Stimulated activated CD4-positive, alpha-beta T cell treated with anti-CD3 and anti-CD28 coated beads, Interleukin-15, amount 100 ng/mL, for 1 hour (primary cell): ENCODE results near the gene USP6NL.

Experiments
- DNase-seq, 2 donors: peaks; one replicate each; pipeline ENCODE4 v3.0.0-alpha.2; 2020; ENCODE audit warnings: low read depth in 1 of 2, low spot score in 1 of 2

Gene USP6NL

DNA sequence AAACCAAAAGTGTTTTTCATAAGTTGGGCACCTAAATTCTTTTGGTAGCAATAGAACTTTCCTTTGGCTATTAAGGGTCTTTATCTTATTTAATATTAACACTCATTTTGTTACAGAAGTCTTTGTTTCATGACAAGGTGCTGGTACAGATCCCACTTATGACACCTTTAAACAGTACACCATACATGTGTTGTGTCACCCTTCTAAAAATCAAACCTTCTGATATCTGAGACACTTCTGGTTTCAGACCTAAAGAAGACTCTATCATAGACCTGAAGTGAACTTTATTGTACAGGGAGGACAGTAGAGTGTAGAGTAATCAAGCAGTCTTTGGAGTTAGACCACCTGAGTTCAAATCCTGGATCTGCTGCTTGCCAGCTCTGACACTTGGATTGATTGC, 5.8 kb upstream of the USP6NL start:
- no peak for DNase-seq

DNA sequence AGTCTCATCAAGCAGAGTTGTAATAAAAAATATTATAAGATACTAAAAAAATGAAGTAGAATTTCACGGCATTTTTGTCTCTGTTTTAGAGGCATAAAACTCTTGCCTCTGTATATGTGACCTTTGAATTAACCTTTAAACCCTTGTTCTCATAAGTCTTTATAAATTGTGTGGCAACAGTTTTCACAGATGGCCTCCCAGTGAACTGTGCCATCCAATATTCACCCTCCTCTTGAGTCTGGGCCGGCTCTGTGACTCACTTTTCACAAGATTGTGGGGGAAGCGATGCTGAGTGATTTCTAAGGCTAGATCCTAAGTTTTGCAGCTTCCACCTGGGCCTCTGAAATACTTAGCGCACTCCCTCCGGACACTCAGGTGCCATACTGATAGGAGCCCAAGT, 4.6 kb upstream of the USP6NL start:
- DNase-seq, result no peak

DNA sequence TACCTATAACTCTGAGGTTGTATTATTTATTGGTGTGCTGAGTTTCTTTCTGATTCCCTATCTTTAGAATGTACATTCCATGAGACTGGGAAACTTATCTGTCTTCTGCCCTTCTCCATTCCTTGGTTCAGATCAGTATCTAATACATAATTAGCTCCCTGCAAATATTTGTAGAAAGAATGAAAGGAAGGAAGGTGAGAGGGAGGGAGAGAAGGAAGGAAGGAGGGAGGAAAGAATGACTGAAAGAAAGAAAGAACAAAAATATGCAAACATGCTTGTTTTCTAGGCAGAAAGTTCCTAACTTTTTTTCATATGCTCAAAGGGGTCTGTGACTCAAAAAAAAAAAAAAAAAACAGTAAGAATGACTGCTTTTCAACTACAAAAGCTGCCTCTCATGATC, 3.9 kb upstream of the USP6NL start:
- no peak for DNase-seq

DNA sequence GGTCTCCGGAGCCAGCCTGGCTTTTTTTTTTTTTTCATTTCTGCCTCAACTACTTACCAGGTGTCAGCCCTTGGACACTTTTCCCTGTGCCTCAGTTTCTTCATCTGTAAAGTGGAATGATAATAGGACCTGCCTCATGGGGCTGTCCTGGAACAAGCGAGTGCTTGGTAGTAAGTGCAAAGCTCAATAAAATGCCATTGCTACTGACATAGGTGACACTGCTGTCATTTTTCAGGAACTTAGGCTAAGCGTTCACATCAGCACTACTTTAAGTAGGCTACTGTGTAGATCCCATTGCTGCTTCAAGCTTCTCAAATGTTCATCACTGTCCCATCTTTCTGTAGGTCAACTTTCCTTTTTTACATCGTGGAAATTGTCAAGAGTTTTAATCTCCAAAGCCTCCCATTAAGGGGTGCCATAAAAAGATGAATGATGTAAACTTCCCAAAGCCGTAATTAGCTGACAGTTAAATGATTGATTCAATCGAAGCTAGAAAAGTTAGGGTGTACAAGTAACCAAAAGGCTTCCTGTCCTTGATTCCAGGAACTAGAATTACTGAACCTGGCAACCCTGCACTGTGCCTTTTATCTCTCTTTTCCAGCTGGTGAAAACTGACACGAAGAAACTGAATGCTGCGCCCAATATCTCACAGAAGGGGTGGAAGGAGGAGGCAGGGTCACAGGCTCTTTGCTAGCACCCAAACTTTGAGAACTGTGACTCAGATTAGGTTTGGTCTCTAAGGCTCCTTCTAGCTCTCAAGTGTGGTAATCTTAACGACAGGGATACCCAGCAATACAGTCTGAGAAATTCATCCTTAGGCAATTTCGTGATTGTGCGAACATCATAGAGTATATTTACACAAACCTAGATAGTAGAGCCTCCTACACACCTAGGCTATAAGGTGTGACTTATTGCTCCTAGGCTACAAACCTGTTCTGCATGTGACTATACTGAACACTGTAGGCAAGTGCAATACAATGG, 861 bp upstream of the USP6NL start:
- DNase-seq, result no peak

DNA sequence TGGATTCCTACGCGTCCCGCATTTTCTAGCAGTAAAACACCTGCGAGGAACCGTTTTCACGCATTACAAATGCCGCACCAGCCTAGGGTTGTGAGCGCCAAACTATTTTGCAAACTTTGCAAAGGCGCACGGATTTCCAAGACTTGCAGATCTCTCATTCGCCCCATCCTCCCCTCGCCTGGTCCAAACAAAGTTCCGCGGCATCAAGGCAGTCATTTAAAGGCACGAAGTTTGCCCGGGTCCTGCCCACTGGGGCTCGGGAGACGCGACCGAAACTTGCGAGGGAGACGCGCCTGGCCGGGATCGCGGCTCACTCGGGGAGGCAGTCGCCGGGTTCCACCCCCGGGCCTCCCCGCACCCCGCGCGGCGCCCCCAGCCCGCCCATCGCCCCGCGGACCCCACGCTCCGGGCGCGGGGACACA, 613 bp downstream of the USP6NL start:
- peak in 1 of 2 donors; percentile 10 for DNase-seq

DNA sequence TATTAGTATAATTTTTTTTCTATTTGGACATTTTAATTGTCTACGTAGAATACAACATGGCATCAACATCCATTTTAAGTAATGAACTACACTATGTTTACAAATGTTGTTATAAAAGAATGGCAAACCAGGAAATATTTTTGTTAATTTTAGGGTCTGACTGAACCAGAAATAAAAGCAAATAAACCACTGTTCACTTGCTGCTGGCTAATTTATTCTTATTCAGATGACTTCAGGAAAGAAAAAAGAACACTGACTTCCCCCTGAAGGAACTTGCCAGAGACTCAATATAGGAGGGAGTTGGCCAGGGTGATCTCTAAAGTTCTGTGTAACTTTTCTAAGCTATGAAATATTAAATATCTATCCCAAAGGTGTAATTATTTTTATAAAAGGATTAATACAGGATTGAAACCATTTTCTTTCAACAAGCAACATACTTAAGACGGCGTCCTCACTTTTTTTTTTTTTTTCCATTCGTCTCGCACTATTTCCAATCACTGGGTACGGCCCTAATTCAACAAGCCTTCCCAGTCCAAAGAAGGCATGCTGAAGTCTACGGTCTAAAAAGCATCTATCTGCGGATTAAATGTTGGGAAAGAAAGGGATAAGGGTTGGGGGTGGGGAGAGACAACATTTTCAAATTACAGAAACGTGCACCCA, 1.2 kb downstream of the USP6NL start:
- DNase-seq, result no peak

DNA sequence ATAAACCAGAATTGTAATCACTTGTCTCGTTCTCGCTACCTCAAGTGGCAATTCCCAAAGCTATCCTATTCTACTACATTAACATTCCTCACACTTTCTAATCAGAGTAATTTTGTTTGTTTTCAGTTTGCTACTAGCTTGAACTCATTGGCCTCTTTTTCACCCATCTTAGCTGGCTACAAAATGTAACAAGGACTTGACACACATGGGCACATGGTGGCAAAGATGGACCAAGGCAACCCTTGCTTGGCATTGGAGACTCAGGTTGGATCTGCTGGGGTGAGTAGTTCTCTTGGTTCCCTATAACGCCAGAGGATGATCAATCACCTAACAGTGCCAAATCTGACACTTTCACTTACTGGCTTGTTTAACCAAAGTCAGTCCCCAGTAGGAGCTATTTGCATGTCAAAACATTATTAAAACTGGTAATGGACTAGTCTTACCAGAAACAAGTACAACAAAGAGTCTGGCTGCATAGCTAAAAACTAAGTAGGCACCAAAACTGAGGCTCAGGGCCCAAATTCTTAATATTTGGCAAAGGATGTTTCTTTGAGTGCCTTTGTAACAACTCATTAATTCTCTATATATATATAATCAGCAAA, 1.9 kb downstream of the USP6NL start:
- no peak for DNase-seq

DNA sequence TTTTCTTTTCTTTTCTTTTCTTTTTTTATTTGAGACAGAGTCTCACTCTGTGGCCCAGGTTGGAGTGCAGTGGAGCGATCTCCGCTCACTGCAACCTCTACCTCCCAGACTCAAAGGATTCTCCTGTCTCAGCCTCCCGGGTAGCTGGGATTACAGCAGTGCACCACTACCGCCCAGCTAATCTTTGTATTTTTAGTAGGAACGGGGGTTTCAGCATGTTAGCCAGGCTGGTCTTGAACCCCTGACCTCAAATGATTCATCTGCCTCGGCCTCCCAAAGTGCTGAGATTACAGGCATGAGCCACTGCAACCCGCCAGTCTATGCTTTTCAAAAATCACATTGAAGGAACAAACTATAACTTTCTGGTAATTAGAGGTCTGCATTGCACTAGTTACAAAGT, 2.4 kb downstream of the USP6NL start:
- no peak for DNase-seq

DNA sequence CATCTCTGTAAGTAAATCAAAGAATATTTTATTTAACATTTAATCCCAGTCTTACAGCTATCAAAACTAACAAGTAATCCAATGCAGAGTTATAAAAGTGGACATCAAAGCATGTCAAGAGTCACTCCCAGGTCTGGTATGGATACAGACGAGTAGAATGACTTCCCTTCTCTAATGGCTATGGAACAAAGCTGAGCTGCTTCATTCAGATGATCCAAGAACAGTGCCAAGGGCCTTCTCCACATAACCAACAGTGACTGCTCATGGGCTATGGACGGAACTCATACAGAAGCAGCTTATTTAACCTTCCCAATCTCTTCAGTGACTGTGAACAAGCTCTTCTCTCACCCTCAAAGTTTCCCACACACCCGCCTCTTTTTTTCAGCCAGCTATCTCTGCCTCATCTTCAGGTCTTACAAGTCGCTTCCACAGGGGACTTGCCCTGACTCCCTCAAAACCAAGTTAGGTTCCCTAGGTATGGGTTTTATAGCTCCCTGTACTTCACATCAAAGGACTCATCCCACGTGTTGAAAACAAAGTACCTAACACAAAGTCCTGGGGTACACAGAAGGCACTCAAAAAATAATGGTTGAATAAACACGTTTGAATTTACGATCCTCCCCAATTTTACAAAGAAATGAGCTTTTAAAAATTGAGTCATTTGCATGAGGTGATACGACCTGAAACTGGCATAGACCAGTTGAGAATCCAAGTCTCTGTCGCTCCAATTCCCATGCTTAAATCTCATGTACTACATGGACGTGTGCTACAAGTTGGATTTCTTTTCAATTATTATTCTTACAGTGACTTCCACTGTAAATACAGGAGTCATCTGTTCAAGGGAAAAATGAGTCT, 3.1 kb downstream of the USP6NL start:
- no peak for DNase-seq

DNA sequence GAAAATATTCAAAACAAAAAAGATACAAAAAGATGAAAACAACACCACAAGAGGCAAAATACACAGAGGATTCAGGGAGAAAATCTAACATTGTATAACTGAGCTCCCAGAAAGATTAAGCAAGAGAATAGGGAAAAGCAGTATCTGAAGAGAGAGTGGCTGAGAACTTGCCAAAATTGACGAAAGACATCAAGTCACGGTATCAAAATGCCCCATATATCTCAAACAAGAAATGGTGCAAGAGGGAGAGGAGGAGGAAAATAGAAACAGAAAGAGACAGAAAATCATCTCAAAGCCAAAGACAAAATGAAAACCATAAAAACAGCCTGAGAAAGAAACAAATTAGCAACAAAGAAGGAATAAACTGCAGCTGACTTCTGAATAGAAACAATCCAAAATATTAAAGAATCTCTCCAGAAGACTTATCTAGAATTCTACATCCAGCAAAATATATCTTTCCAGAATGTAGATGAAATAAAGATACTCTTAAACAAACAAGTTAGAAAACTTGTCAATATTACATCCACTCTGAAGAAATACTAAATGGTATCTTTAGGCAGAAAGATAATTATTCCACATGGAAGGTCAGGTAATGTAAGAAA, 5.5 kb downstream of the USP6NL start:
- no peak for DNase-seq

DNA sequence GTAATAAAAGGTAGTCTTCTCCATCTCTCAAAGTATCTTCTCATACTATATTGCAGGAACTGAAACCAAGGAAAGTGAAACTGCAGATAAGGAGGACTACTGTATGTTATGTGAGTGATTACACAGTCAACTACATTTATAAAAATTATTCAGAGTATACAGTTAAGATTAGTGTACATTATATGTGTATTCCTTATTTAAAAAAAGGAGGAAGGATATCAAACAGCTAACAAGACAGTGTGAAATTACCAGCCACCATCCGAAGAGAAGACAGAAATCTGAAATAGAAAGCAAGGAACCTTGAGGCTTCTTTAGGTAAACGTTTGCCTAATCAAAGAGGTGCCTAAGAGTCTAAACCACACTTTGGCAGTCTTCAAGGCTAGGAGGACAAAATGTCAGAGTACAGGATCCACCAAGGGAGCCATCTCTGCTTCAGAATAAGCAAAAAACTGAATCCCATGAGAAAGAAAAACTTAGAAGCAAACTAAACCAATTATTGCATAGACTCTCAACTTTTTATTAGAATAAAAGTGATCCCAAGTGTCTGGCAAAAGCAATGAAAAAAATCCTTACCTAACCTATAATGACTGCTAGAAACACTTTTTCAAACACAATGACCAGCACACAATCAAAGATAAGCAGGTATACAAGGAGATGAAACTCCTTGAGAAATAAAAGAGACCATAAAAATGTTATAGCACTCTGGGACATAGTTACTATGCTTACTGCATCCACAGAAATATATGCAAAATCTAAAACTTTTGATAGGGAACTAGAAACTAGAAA, 6.4 kb downstream of the USP6NL start:
- DNase-seq, result no peak

DNA sequence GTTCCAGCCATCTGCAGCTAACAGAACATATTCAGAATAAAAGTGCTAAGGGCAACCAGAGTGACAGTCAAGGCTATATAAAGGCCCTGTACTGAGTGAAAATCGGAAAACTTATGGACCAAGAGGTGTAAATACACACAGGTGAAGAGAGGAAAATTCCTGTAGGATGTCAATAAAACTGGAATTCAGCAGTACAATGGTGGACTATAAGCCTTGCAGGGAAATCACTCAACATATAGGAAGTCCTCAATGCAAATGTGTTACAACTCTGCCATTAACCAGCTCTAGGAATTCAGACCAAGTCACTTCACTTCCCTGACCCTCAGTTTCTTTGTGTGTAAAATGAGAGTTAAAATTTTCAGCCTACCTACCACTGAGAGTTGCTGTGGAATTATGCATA, 7.7 kb downstream of the USP6NL start:
- DNase-seq, result no peak

DNA sequence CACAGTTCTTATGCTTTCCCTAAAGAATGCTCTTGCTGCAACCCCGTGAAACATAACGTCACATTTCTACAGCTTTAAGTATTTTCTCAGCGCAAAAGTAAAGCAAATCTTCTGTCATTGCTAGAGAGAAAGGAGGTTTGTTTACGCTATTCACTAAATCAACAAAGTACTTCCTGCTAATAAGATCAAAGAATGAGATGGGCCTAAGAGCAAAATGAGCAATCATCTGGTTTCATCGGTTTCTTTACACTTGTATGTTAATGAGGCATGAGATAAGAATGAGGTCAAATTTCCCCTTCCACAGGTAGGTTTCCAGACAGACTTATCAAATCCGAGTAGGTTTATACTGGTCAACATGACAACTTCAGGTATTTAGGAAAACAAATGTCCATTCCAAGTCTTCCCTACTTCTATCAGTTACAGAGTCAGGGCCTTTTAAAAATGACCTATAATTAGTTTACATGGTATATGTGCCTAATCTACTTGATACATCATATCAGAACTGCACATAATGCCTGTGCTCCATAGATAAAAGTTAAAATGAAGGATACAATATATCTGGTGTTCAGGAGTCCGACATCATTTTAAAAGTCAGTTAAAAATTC, 8.4 kb downstream of the USP6NL start:
- DNase-seq, result no peak

DNA sequence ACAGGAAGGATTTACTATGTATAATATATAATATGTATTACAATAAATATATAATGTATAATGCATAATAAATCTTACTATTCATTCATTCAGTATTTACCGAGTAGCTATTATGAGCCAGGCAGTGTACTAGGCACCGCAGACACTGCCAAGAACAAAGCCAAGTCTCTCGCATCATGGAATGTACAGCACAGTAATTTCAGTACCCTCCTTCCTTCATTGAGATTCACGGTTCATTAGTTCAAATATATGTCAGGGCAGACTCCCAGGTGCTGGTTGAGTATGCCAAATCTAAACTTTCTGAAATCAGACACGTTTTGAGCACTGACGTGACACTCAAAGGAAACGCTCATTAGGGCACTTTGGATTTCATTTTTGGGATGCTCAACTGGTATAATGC, 9.1 kb downstream of the USP6NL start:
- DNase-seq, result no peak

DNA sequence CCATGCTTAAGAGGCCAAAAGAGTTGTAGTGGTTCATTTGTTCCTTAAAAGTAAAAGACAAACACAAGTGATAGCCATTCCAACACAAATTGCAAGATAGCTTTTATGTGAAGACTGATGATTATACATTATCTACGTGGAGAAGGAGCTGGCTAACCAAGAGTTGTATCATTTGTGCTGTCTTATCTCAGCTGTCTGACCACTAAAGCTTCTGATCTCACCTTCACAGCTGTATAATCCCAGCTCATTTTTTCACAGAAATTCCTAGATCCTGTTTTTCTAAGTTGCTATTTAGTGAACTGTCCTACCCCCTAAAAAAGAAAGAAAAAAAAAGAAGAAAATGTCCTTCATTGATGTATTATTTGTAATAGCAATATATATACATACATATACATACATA, 9.8 kb downstream of the USP6NL start:
- DNase-seq, result no peak

DNA sequence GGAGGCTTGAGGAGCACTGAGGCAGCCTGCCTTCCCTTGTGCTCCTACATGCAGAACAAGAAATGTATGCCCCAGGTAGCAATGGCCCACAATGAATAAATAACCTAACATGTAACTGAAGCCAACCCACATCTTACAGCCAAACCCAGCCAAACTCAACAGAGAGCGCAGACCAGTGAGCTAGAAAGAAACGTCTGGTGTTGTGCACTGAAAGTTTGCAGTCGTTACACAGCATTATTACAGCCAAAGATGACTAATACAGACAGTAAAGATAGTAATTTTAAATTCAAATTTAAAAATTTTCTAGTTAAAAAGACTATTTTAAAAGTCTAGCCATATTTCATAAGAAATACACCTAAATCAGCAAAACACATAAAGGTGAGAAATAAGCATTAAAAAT, 11.2 kb downstream of the USP6NL start:
- DNase-seq, result no peak

DNA sequence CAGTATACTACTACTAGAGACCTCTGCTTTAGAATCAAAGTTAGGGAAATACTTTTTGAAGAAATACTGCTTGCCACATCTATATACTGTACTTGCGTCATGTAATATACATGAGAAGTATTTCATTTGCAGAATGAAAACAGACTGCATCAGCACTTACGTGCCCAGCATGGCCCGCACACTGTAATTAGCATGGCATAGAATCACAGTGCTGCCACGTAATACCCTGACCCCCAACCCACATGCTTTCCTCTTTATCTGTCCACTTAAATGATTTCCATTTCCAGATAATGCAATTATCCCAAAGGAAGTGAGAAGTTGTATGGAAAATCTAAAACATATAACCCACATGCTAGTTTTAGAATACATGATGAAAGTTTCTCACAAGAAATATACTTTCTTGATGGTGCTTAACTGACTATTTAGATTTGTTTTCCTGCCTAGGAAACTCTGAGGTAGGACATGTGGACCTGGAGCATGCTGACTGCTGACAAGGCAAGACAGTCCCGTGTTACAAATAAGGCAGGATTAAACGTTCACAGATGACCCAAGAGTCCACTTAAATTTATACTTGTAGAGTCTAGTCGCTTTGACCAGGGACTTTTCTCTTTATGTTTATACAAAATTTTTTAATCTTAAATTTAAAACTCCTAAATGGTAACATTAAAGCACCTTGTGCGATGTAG, 12.6 kb downstream of the USP6NL start:
- no peak for DNase-seq

DNA sequence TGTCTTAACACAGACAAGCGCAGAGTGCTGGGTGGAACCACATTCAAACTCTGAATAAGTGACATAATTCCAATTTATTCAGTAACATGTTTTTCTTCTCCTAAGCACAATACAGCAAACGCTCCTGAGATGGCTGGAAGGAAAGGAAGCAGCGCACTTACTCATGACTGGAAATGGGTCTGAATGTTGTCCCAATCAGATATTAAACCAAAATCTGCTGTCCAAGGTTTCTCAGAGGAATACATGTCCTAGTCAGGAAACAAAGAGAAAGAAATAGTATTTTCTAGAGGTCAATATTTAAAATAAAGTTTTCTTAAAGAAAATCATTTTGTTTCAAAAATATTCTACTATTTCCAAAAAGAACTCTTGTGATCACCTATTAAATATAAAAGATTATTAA, 14.0 kb downstream of the USP6NL start:
- DNase-seq, result no peak

DNA sequence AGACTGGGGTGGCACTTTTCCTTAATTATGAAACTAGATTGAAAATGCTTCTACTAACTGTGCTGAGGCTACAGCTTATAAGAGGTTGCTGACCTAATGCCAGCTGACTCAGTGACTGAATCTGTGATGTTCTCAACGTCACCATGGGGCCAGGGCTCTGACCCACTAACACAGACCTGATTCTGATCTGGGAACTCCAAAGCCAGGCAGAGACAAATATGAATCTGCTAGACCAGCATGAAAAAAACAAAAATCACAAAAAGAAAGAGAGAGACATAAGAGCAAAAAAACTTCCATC, 16.1 kb downstream of the USP6NL start:
- no peak for DNase-seq
